IgD-negative memory B cell (primary cell): ENCODE measurements around the gene ATM. TPM values are rescaled to one million over a fixed set of nuclear protein-coding genes. Genes with fewer than 3 reads are reported as not detected.
"Not testable (repeated sequence)": the region's sequence is repeated elsewhere in the genome, so short reads cannot be mapped to it uniquely, and the experiment has no call there.

Experiments
- H3K27ac Mint-ChIP-seq, 3 donors: one replicate each; pipeline ENCODE4 v1.8.0; 2020 to 2022; ENCODE audit warnings: mild to moderate bottlenecking in 3 of 3, mixed read lengths in 3 of 3, moderate library complexity in 1 of 3
- H3K27me3 Mint-ChIP-seq: one replicate; pipeline ENCODE4 v1.8.0; 2021; ENCODE audit warnings: mixed read lengths
- H3K36me3 Mint-ChIP-seq: one replicate; pipeline ENCODE4 v1.8.0; 2020; ENCODE audit warnings: mild to moderate bottlenecking, mixed read lengths
- H3K4me1 Mint-ChIP-seq, 3 donors: one replicate each; pipeline ENCODE4 v1.8.0; 2020 to 2022; ENCODE audit warnings: mixed read lengths in 3 of 3, mild to moderate bottlenecking in 1 of 3
- H3K4me3 Mint-ChIP-seq, 4 donors: one replicate each; pipeline ENCODE4 v1.8.0; 2020 to 2022; ENCODE audit warnings: mild to moderate bottlenecking in 4 of 4, mixed read lengths in 4 of 4, moderate library complexity in 3 of 4
- H3K9me3 Mint-ChIP-seq, 3 donors: one replicate each; pipeline ENCODE4 v1.8.0; 2020 to 2021; ENCODE audit warnings: mixed read lengths in 3 of 3, mild to moderate bottlenecking in 1 of 3
- polyA plus RNA-seq: library from polyadenylated mRNA; unstranded; fragments of 300-500 nt; fragmentation: Illumina TruSeq; gene quantifications from one replicate; pipeline ENCODE4 v1.2.3, GENCODE V29; 2021

The ATM gene
- polyA plus RNA-seq, 1 donor from 2014 or later, result 48.7 TPM

GRCh38 chr11:108235192-108235591 is 12.3 kb downstream of the ATM start:
- H3K9me3 Mint-ChIP-seq, result no peaks in the 10 kb centered on the region
- no peaks in the 10 kb centered on the region for H3K27me3 Mint-ChIP-seq
- peak overlapping the region in 2 of 3 donors; percentile 74 to 97 for H3K27ac Mint-ChIP-seq
- peaks cover 15% of the 10 kb centered on the region for H3K36me3 Mint-ChIP-seq
- H3K4me3 Mint-ChIP-seq, result no peak overlapping the region
- H3K4me1 Mint-ChIP-seq, result peaks cover 30 to 35% (median 31%) of the 10 kb centered on the region in 3 donors

GRCh38 chr11:108235633-108236032 is 12.8 kb downstream of the ATM start:
- no peaks in the 10 kb centered on the region for H3K9me3 Mint-ChIP-seq
- peak overlapping the region in 3 of 4 donors; percentile 48 to 87 (median 52) for H3K4me3 Mint-ChIP-seq
- H3K27me3 Mint-ChIP-seq, result no peaks in the 10 kb centered on the region
- H3K36me3 Mint-ChIP-seq, result peaks cover 15% of the 10 kb centered on the region
- peak overlapping the region; percentile 39 to 97 (median 74) for H3K27ac Mint-ChIP-seq
- H3K4me1 Mint-ChIP-seq, result peaks cover 31 to 36% (median 33%) of the 10 kb centered on the region in 3 donors

- Mint-ChIP-seq H3K9me3 (no peaks in the 10 kb centered on the region), H3K4me3 (peak overlapping the region; percentile 48 to 87 (median 58)), H3K27ac (peak overlapping the region; percentile 74 to 97 (median 79)), H3K27me3 (no peaks in the 10 kb centered on the region), H3K36me3 (peaks cover 17% of the 10 kb centered on the region), H3K4me1 (peaks cover 31 to 35% (median 34%) of the 10 kb centered on the region in 3 donors)
Observed at GRCh38 chr11:108237058-108237481, 14.2 kb downstream of the ATM start.

- Mint-ChIP-seq H3K9me3 (no peaks in the 10 kb centered on the region), H3K27ac (peak overlapping the region in 1 of 3 donors; percentile 19), H3K27me3 (no peaks in the 10 kb centered on the region), H3K4me1 (peaks cover 29 to 36% (median 32%) of the 10 kb centered on the region in 3 donors), H3K4me3 (no peak overlapping the region), H3K36me3 (peaks cover 9% of the 10 kb centered on the region)
Observed at GRCh38 chr11:108239076-108239475, 16.2 kb downstream of the ATM start.

GRCh38 chr11:108241330-108242037 is 18.6 kb downstream of the ATM start:
- no peaks in the 10 kb centered on the region for H3K9me3 Mint-ChIP-seq
- H3K4me3 Mint-ChIP-seq, result no peak overlapping the region
- H3K36me3 Mint-ChIP-seq, result peaks cover 6% of the 10 kb centered on the region
- peaks cover 19 to 30% (median 28%) of the 10 kb centered on the region in 3 donors for H3K4me1 Mint-ChIP-seq
- H3K27me3 Mint-ChIP-seq, result no peaks in the 10 kb centered on the region
- no peak overlapping the region for H3K27ac Mint-ChIP-seq

- no peaks in the 10 kb centered on the region for H3K27me3 Mint-ChIP-seq
- peaks cover 4% of the 10 kb centered on the region for H3K36me3 Mint-ChIP-seq
- H3K9me3 Mint-ChIP-seq, result no peaks in the 10 kb centered on the region
- H3K4me1 Mint-ChIP-seq, result peaks cover 13 to 23% (median 21%) of the 10 kb centered on the region in 3 donors
- H3K27ac Mint-ChIP-seq, result no peak overlapping the region
- H3K4me3 Mint-ChIP-seq, result no peak overlapping the region
Observed at GRCh38 chr11:108242422-108242821, 19.6 kb downstream of the ATM start.

- Mint-ChIP-seq H3K27ac (no peak overlapping the region), H3K4me1 (peaks cover 5 to 12% (median 10%) of the 10 kb centered on the region in 3 donors), H3K27me3 (no peaks in the 10 kb centered on the region), H3K36me3 (peaks cover 2% of the 10 kb centered on the region), H3K9me3 (no peaks in the 10 kb centered on the region), H3K4me3 (no peak overlapping the region)
Observed at GRCh38 chr11:108246308-108246707, 23.4 kb downstream of the ATM start.

- Mint-ChIP-seq H3K27ac (no peak overlapping the region), H3K9me3 (no peaks in the 10 kb centered on the region), H3K36me3 (peaks cover 4% of the 10 kb centered on the region), H3K27me3 (no peaks in the 10 kb centered on the region), H3K4me3 (no peak overlapping the region), H3K4me1 (peaks cover 5 to 12% (median 10%) of the 10 kb centered on the region in 3 donors)
Observed at GRCh38 chr11:108246885-108247284, 24.0 kb downstream of the ATM start.

GRCh38 chr11:108253176-108253575 is 30.3 kb downstream of the ATM start:
- H3K36me3 Mint-ChIP-seq, result peaks cover 6% of the 10 kb centered on the region
- H3K27ac Mint-ChIP-seq, result no peak overlapping the region
- no peaks in the 10 kb centered on the region for H3K9me3 Mint-ChIP-seq
- no peak overlapping the region for H3K4me3 Mint-ChIP-seq
- H3K4me1 Mint-ChIP-seq, result peaks cover 0 to 4% (median 3%) of the 10 kb centered on the region in 3 donors
- H3K27me3 Mint-ChIP-seq, result no peaks in the 10 kb centered on the region

- Mint-ChIP-seq H3K4me1 (peaks cover 0 to 7% (median 6%) of the 10 kb centered on the region in 3 donors), H3K4me3 (no peak overlapping the region), H3K27ac (peak overlapping the region in 1 of 3 donors; percentile 36), H3K9me3 (peaks cover 0 to 5% (median 0%) of the 10 kb centered on the region in 3 donors), H3K36me3 (peaks cover 18% of the 10 kb centered on the region), H3K27me3 (no peaks in the 10 kb centered on the region)
Observed at GRCh38 chr11:108269583-108269982, 46.7 kb downstream of the ATM start.

- not testable (repeated sequence) for H3K9me3 Mint-ChIP-seq, H3K4me3 Mint-ChIP-seq, H3K27me3 Mint-ChIP-seq, H3K27ac Mint-ChIP-seq, H3K4me1 Mint-ChIP-seq
- peaks cover 27% of the 10 kb centered on the region for H3K36me3 Mint-ChIP-seq
Observed at GRCh38 chr11:108276985-108277616, 54.2 kb downstream of the ATM start.

GRCh38 chr11:108278546-108278945 is 55.7 kb downstream of the ATM start:
- Mint-ChIP-seq H3K4me1 (peaks cover 0 to 4% (median 2%) of the 10 kb centered on the region in 3 donors), H3K4me3 (no peak overlapping the region), H3K27me3 (no peaks in the 10 kb centered on the region), H3K9me3 (peaks cover 0 to 2% (median 0%) of the 10 kb centered on the region in 3 donors), H3K27ac (peak overlapping the region in 1 of 3 donors; percentile 87), H3K36me3 (peaks cover 23% of the 10 kb centered on the region)

GRCh38 chr11:108278954-108279353 is 56.1 kb downstream of the ATM start:
- H3K27ac Mint-ChIP-seq, result peak overlapping the region in 2 of 3 donors; percentile 46 to 87
- H3K4me1 Mint-ChIP-seq, result peaks cover 0 to 3% (median 2%) of the 10 kb centered on the region in 3 donors
- H3K36me3 Mint-ChIP-seq, result peaks cover 18% of the 10 kb centered on the region
- no peaks in the 10 kb centered on the region for H3K9me3 Mint-ChIP-seq
- H3K27me3 Mint-ChIP-seq, result no peaks in the 10 kb centered on the region
- no peak overlapping the region for H3K4me3 Mint-ChIP-seq

- H3K27ac Mint-ChIP-seq, result no peak overlapping the region
- peaks cover 5 to 16% (median 6%) of the 10 kb centered on the region in 3 donors for H3K4me1 Mint-ChIP-seq
- H3K27me3 Mint-ChIP-seq, result no peaks in the 10 kb centered on the region
- H3K4me3 Mint-ChIP-seq, result no peak overlapping the region
- no peaks in the 10 kb centered on the region for H3K9me3 Mint-ChIP-seq
- H3K36me3 Mint-ChIP-seq, result peaks cover 10% of the 10 kb centered on the region
Observed at GRCh38 chr11:108286370-108286769, 63.5 kb downstream of the ATM start.

GRCh38 chr11:108286956-108287355 is 64.1 kb downstream of the ATM start:
- peaks cover 12% of the 10 kb centered on the region for H3K36me3 Mint-ChIP-seq

More at GRCh38 chr11:108286956-108287355, 64.1 kb downstream of the ATM start:
- peak overlapping the region in 1 of 3 donors; percentile 46 for H3K27ac Mint-ChIP-seq
- no peaks in the 10 kb centered on the region for H3K27me3 Mint-ChIP-seq
- peaks cover 6 to 18% (median 9%) of the 10 kb centered on the region in 3 donors for H3K4me1 Mint-ChIP-seq
- H3K4me3 Mint-ChIP-seq, result no peak overlapping the region
- H3K9me3 Mint-ChIP-seq, result no peaks in the 10 kb centered on the region
